ENCODE measurements around the gene SPATA46. TPM values are rescaled to one million over a fixed set of nuclear protein-coding genes. Genes with fewer than 3 reads are reported as not detected.
"Not testable (repeated sequence)": the region's sequence is repeated elsewhere in the genome, so short reads cannot be mapped to it uniquely, and the experiment has no call there.

The SPATA46 gene
- total and polyA plus RNA-seq, 2 donors (not counting 1 experiment from before 2014, with no cell fraction given) = not detected

DNA sequence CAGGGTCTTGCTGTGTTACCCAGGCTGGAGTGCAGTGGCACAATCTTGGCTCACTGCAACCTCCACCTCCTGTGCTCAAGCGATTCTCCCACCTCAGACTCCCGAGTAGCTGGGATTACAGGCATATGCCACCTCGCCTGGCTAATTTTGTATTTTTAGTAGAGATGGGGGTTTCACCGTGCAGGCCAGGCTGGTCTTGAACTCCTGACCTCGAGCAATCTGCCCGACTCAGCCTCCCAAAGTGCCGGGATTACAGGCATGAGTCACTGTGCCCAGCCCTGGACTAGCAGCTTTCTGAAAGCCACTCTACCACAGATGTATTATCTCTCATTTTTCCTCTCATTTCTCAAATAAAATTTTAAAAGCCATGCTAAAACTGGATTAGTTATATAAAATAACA is 41.9 kb upstream of the SPATA46 start:
- H3K4me3 ChIP-seq (ENCODE audit: control extremely low read depth in 1 of 5, extremely low read depth in 1 of 5, insufficient read depth in 1 of 5, low read depth in 2 of 5, low read length in 4 of 5); ATAC-seq (ENCODE audit: low read depth); H3K9me3 Mint-ChIP-seq (ENCODE audit: insufficient read depth); H3K36me3 ChIP-seq (replicated peaks in 1 of 2; ENCODE audit: control extremely low read depth in 1 of 2, control insufficient read depth in 1 of 2, extremely low read depth in 1 of 2, insufficient read depth in 2 of 2, low read length in 1 of 2); POLR2A ChIA-PET; CTCF ChIA-PET; H3K9me3 ChIP-seq (ENCODE audit: control extremely low read depth in 1 of 3, control insufficient read depth in 2 of 3, insufficient read depth in 1 of 3, low read length in 2 of 3); DNase-seq; H3K9ac ChIP-seq (ENCODE audit: low read length); H3K4me1 ChIP-seq (ENCODE audit: control insufficient read depth in 2 of 2, insufficient read depth in 2 of 2, low read length in 2 of 2); H4K20me1 ChIP-seq (ENCODE audit: control insufficient read depth, insufficient read depth, low read length, poor library complexity, severe bottlenecking); H3K27ac ChIP-seq (ENCODE audit: low read length in 2 of 2); H2AFZ ChIP-seq (ENCODE audit: insufficient read depth, low read depth, low read length, poor library complexity, severe bottlenecking); H3K4me2 ChIP-seq (replicated peaks; ENCODE audit: low read depth, low read length, poor library complexity, severe bottlenecking); H3K79me2 ChIP-seq (ENCODE audit: control insufficient read depth, insufficient read depth, low read length); H3K4me3 Mint-ChIP-seq; H3K27ac Mint-ChIP-seq; H3K27me3 ChIP-seq (replicated peaks in 1 of 4; ENCODE audit: control extremely low read depth in 1 of 4, control insufficient read depth in 3 of 4, insufficient read depth in 4 of 4, low read length in 3 of 4); intact Hi-C loops (cut with micrococcal nuclease); H3K4me1 Mint-ChIP-seq: not testable (repeated sequence)
- WGBS (ENCODE audit: insufficient coverage) = 77% methylated on average over 4 of the region's 7 CpGs
- peaks cover 27% of the 10 kb centered on the region for H3K27me3 Mint-ChIP-seq

DNA sequence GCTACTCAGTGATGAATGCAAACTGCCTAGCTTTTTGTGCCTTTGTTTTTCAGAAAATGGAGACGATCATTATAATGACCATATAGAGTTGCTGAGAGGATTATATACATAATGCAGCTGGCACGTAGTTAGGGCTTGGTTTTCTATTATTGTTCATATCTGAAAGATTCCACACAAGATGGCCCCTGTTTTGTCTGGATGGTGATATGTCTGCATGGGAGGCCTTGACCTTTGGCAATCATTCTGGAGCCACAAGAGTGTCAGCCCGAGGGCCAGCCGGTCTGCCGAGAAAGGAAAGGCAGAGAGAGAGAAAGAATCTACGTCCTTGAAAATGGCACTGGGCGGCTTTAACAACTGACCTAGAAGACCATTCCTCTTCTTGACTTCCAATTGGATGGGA is 41.0 kb upstream of the SPATA46 start:
- DNase-seq (no peak), ATAC-seq (ENCODE audit: low read depth) (no peak)
- Histone ChIP-seq H3K27ac (ENCODE audit: low read length in 2 of 2) (no peak overlapping the region), H3K36me3 (replicated peaks in 1 of 2; ENCODE audit: control extremely low read depth in 1 of 2, control insufficient read depth in 1 of 2, extremely low read depth in 1 of 2, insufficient read depth in 2 of 2, low read length in 1 of 2) (no peaks in the 10 kb centered on the region), H4K20me1 (ENCODE audit: control insufficient read depth, insufficient read depth, low read length, poor library complexity, severe bottlenecking) (no peaks in the 10 kb centered on the region), H3K9me3 (ENCODE audit: control extremely low read depth in 1 of 3, control insufficient read depth in 2 of 3, insufficient read depth in 1 of 3, low read length in 2 of 3) (peaks cover 0 to 1% (median 0%) of the 10 kb centered on the region in 3 donors), H3K9ac (ENCODE audit: low read length) (no peak overlapping the region), H3K27me3 (replicated peaks in 1 of 4; ENCODE audit: control extremely low read depth in 1 of 4, control insufficient read depth in 3 of 4, insufficient read depth in 4 of 4, low read length in 3 of 4) (no peaks in the 10 kb centered on the region), H3K4me3 (ENCODE audit: control extremely low read depth in 1 of 5, extremely low read depth in 1 of 5, insufficient read depth in 1 of 5, low read depth in 2 of 5, low read length in 4 of 5) (no peak overlapping the region), H3K79me2 (ENCODE audit: control insufficient read depth, insufficient read depth, low read length) (no peaks in the 10 kb centered on the region), H3K4me1 (ENCODE audit: control insufficient read depth in 2 of 2, insufficient read depth in 2 of 2, low read length in 2 of 2) (no peaks in the 10 kb centered on the region), H3K4me2 (replicated peaks; ENCODE audit: low read depth, low read length, poor library complexity, severe bottlenecking) (no peak overlapping the region), H2AFZ (ENCODE audit: insufficient read depth, low read depth, low read length, poor library complexity, severe bottlenecking) (no peak overlapping the region)
- ChIA-PET CTCF (interaction anchor here (0.6 kb wide), 1 partner anchor 26 kb away, joined by 4 read pairs; no protein-coding TSS in a partner anchor), POLR2A (no interaction called here)
- no CpG with 5 or more reads among the region's 7 CpGs for WGBS (ENCODE audit: insufficient coverage)
- peaks cover 2% of the 10 kb centered on the region for H3K4me1 Mint-ChIP-seq
- TF ChIP-seq, protein P1, sequence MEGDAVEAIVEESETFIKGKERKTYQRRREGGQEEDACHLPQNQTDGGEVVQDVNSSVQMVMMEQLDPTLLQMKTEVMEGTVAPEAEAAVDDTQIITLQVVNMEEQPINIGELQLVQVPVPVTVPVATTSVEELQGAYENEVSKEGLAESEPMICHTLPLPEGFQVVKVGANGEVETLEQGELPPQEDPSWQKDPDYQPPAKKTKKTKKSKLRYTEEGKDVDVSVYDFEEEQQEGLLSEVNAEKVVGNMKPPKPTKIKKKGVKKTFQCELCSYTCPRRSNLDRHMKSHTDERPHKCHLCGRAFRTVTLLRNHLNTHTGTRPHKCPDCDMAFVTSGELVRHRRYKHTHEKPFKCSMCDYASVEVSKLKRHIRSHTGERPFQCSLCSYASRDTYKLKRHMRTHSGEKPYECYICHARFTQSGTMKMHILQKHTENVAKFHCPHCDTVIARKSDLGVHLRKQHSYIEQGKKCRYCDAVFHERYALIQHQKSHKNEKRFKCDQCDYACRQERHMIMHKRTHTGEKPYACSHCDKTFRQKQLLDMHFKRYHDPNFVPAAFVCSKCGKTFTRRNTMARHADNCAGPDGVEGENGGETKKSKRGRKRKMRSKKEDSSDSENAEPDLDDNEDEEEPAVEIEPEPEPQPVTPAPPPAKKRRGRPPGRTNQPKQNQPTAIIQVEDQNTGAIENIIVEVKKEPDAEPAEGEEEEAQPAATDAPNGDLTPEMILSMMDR (IDR thresholded peaks at IDR 0.05) = no peak
- no peak for TF ChIP-seq EZH2 (IDR thresholded peaks at IDR 0.05; ENCODE audit: borderline replicate concordance, insufficient read depth, low read depth, low read length, poor library complexity, severe bottlenecking)
- no peak overlapping the region for H3K27ac Mint-ChIP-seq
- intact Hi-C loops (cut with micrococcal nuclease) = no loop called here
- H3K27me3 Mint-ChIP-seq = peaks cover 29% of the 10 kb centered on the region
- H3K4me3 Mint-ChIP-seq = no peak overlapping the region
- no peaks in the 10 kb centered on the region for H3K9me3 Mint-ChIP-seq (ENCODE audit: insufficient read depth)

All from B cell (primary cell).